ENCODE measurements around the gene FXN. TPM values are rescaled to one million over a fixed set of nuclear protein-coding genes. Genes with fewer than 3 reads are reported as not detected.

FXN gene
- total and polyA plus RNA-seq, 2 donors (not counting 3 experiments of a cell fraction or from before 2014, with no cell fraction given), result 18.2 to 21.2 TPM

- Histone ChIP-seq H3K27me3 (ENCODE audit: control insufficient read depth in 2 of 2, insufficient read depth in 2 of 2, low read length in 2 of 2) (no peaks in the 10 kb centered on the region), H3K4me1 (ENCODE audit: control insufficient read depth, extremely low read depth, insufficient read depth, low read length) (peaks cover 35% of the 10 kb centered on the region), H3K9me1 (replicated peaks; ENCODE audit: control insufficient read depth, extremely low read depth, insufficient read depth, low read length) (no peaks in the 10 kb centered on the region), H3K27ac (ENCODE audit: insufficient read depth, low read depth, low read length) (no peak overlapping the region), H3K9me3 (replicated peaks; ENCODE audit: control insufficient read depth, insufficient read depth, low read length) (no peaks in the 10 kb centered on the region), H3K9ac (replicated peaks; ENCODE audit: extremely low read depth, insufficient read depth, low read length) (no peak overlapping the region), H3K4me2 (ENCODE audit: insufficient read depth, low read length) (no peak overlapping the region), H3K79me2 (ENCODE audit: control insufficient read depth, insufficient read depth, low read length) (peaks cover 43% of the 10 kb centered on the region), H4K20me1 (replicated peaks; ENCODE audit: control insufficient read depth, extremely low read depth, insufficient read depth, low read length) (no peaks in the 10 kb centered on the region), H2AFZ (ENCODE audit: low read depth, low read length) (no peak overlapping the region), H3K4me3 (replicated peaks in 1 of 3; ENCODE audit: insufficient read depth in 1 of 3, low read depth in 1 of 3, low read length in 3 of 3) (no peak overlapping the region), H3K36me3 (ENCODE audit: control insufficient read depth in 2 of 2, extremely low read depth in 1 of 2, insufficient read depth in 2 of 2, low read length in 2 of 2) (peaks cover 0 to 2% of the 10 kb centered on the region in 2 experiments)
- intact Hi-C loops (cut with micrococcal nuclease), result no loop called here
- no peak for TF ChIP-seq POLR2A (IDR thresholded peaks at IDR 0.05; ENCODE audit: low read depth, low read length)
- no peak for TF ChIP-seq CTCF (IDR thresholded peaks at IDR 0.05; ENCODE audit: extremely low read depth in 1 of 2, insufficient read depth in 1 of 2, low read depth in 1 of 2, low read length in 2 of 2)
- TF ChIP-seq JUN (IDR thresholded peaks at IDR 0.05; ENCODE audit: borderline replicate concordance, insufficient read depth, insufficient read length, low read depth), result no peak
- no peak for TF ChIP-seq EZH2 (IDR thresholded peaks at IDR 0.05; ENCODE audit: borderline replicate concordance, low read depth, low read length, severe bottlenecking)
- no peak for TF ChIP-seq FOS (IDR thresholded peaks at IDR 0.05; ENCODE audit: borderline replicate concordance, insufficient read depth, low read length)
- TF ChIP-seq, protein P1, sequence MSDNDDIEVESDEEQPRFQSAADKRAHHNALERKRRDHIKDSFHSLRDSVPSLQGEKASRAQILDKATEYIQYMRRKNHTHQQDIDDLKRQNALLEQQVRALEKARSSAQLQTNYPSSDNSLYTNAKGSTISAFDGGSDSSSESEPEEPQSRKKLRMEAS (IDR thresholded peaks at IDR 0.05; ENCODE audit: insufficient read depth, insufficient read length), result no peak
- TF ChIP-seq MYC (IDR thresholded peaks at IDR 0.05; ENCODE audit: low read depth, low read length), result no peak
- BruUV-seq (replicated peaks), result no TSS peak
- dilution Hi-C loops (cut with MboI; ENCODE audit: extremely low pct_ligation_motif_present, low sequenced_read_pairs), result no loop called here
- POLR2A ChIA-PET, result no interaction called here
- FAIRE-seq (no peak), DNase-seq (ENCODE audit: low read depth, low spot score) (peak; percentile 1)
- CTCF ChIA-PET, result interaction anchor here (0.9 to 2.1 kb wide), 4 partner anchors 9 to 87 kb away, joined by 3 to 9 read pairs (median 6); no protein-coding TSS in a partner anchor
Observed at GRCh38 chr9:69140123-69140735, 104.7 kb downstream of the FXN start.
